ENCODE data around the gene KREMEN1.

The KREMEN1 gene

GRCh38 chr22:29125443-29125778 lies 52.6 kb downstream of the KREMEN1 start:
- Histone ChIP-seq H3K27me3 (ENCODE audit: low read depth, low read length) (no peaks in the 10 kb centered on the region), H3K4me3 (ENCODE audit: low read depth in 1 of 2, low read length in 2 of 2) (no peak overlapping the region), H3K9me3 (ENCODE audit: control insufficient read depth in 1 of 2, low read length in 2 of 2) (peaks cover 0 to 1% of the 10 kb centered on the region in 2 donors), H3K27ac (ENCODE audit: low read length) (no peak overlapping the region), H3K4me1 (ENCODE audit: control insufficient read depth in 1 of 2, insufficient read depth in 2 of 2, low read length in 2 of 2) (no peaks in the 10 kb centered on the region), H3K36me3 (ENCODE audit: control insufficient read depth in 1 of 2, insufficient read depth in 2 of 2, low read length in 2 of 2) (peaks cover 0 to 11% of the 10 kb centered on the region in 2 donors)

- peaks cover 0 to 11% of the 10 kb centered on the region in 2 donors for H3K36me3 ChIP-seq (ENCODE audit: control insufficient read depth in 1 of 2, insufficient read depth in 2 of 2, low read length in 2 of 2)
- H3K4me3 ChIP-seq (ENCODE audit: low read depth in 1 of 2, low read length in 2 of 2): no peak overlapping the region
- H3K4me1 ChIP-seq (ENCODE audit: control insufficient read depth in 1 of 2, insufficient read depth in 2 of 2, low read length in 2 of 2): no peaks in the 10 kb centered on the region
- no peaks in the 10 kb centered on the region for H3K9me3 ChIP-seq (ENCODE audit: control insufficient read depth in 1 of 2, low read length in 2 of 2)
- H3K27ac ChIP-seq (ENCODE audit: low read length): no peak overlapping the region
- no peaks in the 10 kb centered on the region for H3K27me3 ChIP-seq (ENCODE audit: low read depth, low read length)
These were observed 53.0 kb downstream of the KREMEN1 start for GRCh38 chr22:29125844-29126243.

- H3K9me3 ChIP-seq (ENCODE audit: control insufficient read depth in 1 of 2, low read length in 2 of 2): no peaks in the 10 kb centered on the region
- H3K4me3 ChIP-seq (ENCODE audit: low read depth in 1 of 2, low read length in 2 of 2): no peak overlapping the region
- H3K27ac ChIP-seq (ENCODE audit: low read length): no peak overlapping the region
- peaks cover 0 to 11% of the 10 kb centered on the region in 2 donors for H3K36me3 ChIP-seq (ENCODE audit: control insufficient read depth in 1 of 2, insufficient read depth in 2 of 2, low read length in 2 of 2)
- no peaks in the 10 kb centered on the region for H3K4me1 ChIP-seq (ENCODE audit: control insufficient read depth in 1 of 2, insufficient read depth in 2 of 2, low read length in 2 of 2)
- no peaks in the 10 kb centered on the region for H3K27me3 ChIP-seq (ENCODE audit: low read depth, low read length)
These were observed 54.0 kb downstream of the KREMEN1 start for GRCh38 chr22:29126670-29127395.

- no peaks in the 10 kb centered on the region for H3K27me3 ChIP-seq (ENCODE audit: low read depth, low read length)
- no peak overlapping the region for H3K27ac ChIP-seq (ENCODE audit: low read length)
- no peaks in the 10 kb centered on the region for H3K4me1 ChIP-seq (ENCODE audit: control insufficient read depth in 1 of 2, insufficient read depth in 2 of 2, low read length in 2 of 2)
- no peak overlapping the region for H3K4me3 ChIP-seq (ENCODE audit: low read depth in 1 of 2, low read length in 2 of 2)
- peaks cover 3 to 14% of the 10 kb centered on the region in 2 donors for H3K36me3 ChIP-seq (ENCODE audit: control insufficient read depth in 1 of 2, insufficient read depth in 2 of 2, low read length in 2 of 2)
- H3K9me3 ChIP-seq (ENCODE audit: control insufficient read depth in 1 of 2, low read length in 2 of 2): no peaks in the 10 kb centered on the region
These were observed 56.3 kb downstream of the KREMEN1 start for GRCh38 chr22:29128891-29129807.

GRCh38 chr22:29129808-29130140 lies 56.9 kb downstream of the KREMEN1 start:
- H3K4me1 ChIP-seq (ENCODE audit: control insufficient read depth in 1 of 2, insufficient read depth in 2 of 2, low read length in 2 of 2): no peaks in the 10 kb centered on the region
- no peaks in the 10 kb centered on the region for H3K27me3 ChIP-seq (ENCODE audit: low read depth, low read length)
- H3K36me3 ChIP-seq (ENCODE audit: control insufficient read depth in 1 of 2, insufficient read depth in 2 of 2, low read length in 2 of 2): peaks cover 3 to 14% of the 10 kb centered on the region in 2 donors
- H3K4me3 ChIP-seq (ENCODE audit: low read depth in 1 of 2, low read length in 2 of 2): no peak overlapping the region
- no peaks in the 10 kb centered on the region for H3K9me3 ChIP-seq (ENCODE audit: control insufficient read depth in 1 of 2, low read length in 2 of 2)
- H3K27ac ChIP-seq (ENCODE audit: low read length): no peak overlapping the region

- Histone ChIP-seq H3K9me3 (ENCODE audit: control insufficient read depth in 1 of 2, low read length in 2 of 2) (no peaks in the 10 kb centered on the region), H3K4me3 (ENCODE audit: low read depth in 1 of 2, low read length in 2 of 2) (no peak overlapping the region), H3K4me1 (ENCODE audit: control insufficient read depth in 1 of 2, insufficient read depth in 2 of 2, low read length in 2 of 2) (no peaks in the 10 kb centered on the region), H3K36me3 (ENCODE audit: control insufficient read depth in 1 of 2, insufficient read depth in 2 of 2, low read length in 2 of 2) (peaks cover 3 to 10% of the 10 kb centered on the region in 2 donors), H3K27ac (ENCODE audit: low read length) (no peak overlapping the region), H3K27me3 (ENCODE audit: low read depth, low read length) (no peaks in the 10 kb centered on the region)
These were observed 57.6 kb downstream of the KREMEN1 start for GRCh38 chr22:29130476-29130875.

GRCh38 chr22:29133603-29134133 lies 60.8 kb downstream of the KREMEN1 start:
- H3K36me3 ChIP-seq (ENCODE audit: control insufficient read depth in 1 of 2, insufficient read depth in 2 of 2, low read length in 2 of 2): peaks cover 10 to 27% of the 10 kb centered on the region in 2 donors
- no peaks in the 10 kb centered on the region for H3K27me3 ChIP-seq (ENCODE audit: low read depth, low read length)
- H3K4me3 ChIP-seq (ENCODE audit: low read depth in 1 of 2, low read length in 2 of 2): no peak overlapping the region
- no peaks in the 10 kb centered on the region for H3K4me1 ChIP-seq (ENCODE audit: control insufficient read depth in 1 of 2, insufficient read depth in 2 of 2, low read length in 2 of 2)
- no peak overlapping the region for H3K27ac ChIP-seq (ENCODE audit: low read length)
- H3K9me3 ChIP-seq (ENCODE audit: control insufficient read depth in 1 of 2, low read length in 2 of 2): no peaks in the 10 kb centered on the region

GRCh38 chr22:29134448-29134847 lies 61.6 kb downstream of the KREMEN1 start:
- H3K36me3 ChIP-seq (ENCODE audit: control insufficient read depth in 1 of 2, insufficient read depth in 2 of 2, low read length in 2 of 2): peaks cover 15 to 29% of the 10 kb centered on the region in 2 donors
- H3K27me3 ChIP-seq (ENCODE audit: low read depth, low read length): no peaks in the 10 kb centered on the region
- H3K27ac ChIP-seq (ENCODE audit: low read length): no peak overlapping the region
- H3K9me3 ChIP-seq (ENCODE audit: control insufficient read depth in 1 of 2, low read length in 2 of 2): no peaks in the 10 kb centered on the region
- no peaks in the 10 kb centered on the region for H3K4me1 ChIP-seq (ENCODE audit: control insufficient read depth in 1 of 2, insufficient read depth in 2 of 2, low read length in 2 of 2)
- no peak overlapping the region for H3K4me3 ChIP-seq (ENCODE audit: low read depth in 1 of 2, low read length in 2 of 2)

- no peaks in the 10 kb centered on the region for H3K27me3 ChIP-seq (ENCODE audit: low read depth, low read length)
- no peak overlapping the region for H3K27ac ChIP-seq (ENCODE audit: low read length)
- H3K9me3 ChIP-seq (ENCODE audit: control insufficient read depth in 1 of 2, low read length in 2 of 2): no peaks in the 10 kb centered on the region
- peaks cover 25 to 30% of the 10 kb centered on the region in 2 donors for H3K36me3 ChIP-seq (ENCODE audit: control insufficient read depth in 1 of 2, insufficient read depth in 2 of 2, low read length in 2 of 2)
- no peaks in the 10 kb centered on the region for H3K4me1 ChIP-seq (ENCODE audit: control insufficient read depth in 1 of 2, insufficient read depth in 2 of 2, low read length in 2 of 2)
- no peak overlapping the region for H3K4me3 ChIP-seq (ENCODE audit: low read depth in 1 of 2, low read length in 2 of 2)
These were observed 64.2 kb downstream of the KREMEN1 start for GRCh38 chr22:29136782-29137700.

GRCh38 chr22:29138556-29139305 lies 65.9 kb downstream of the KREMEN1 start:
- Histone ChIP-seq H3K36me3 (ENCODE audit: control insufficient read depth in 1 of 2, insufficient read depth in 2 of 2, low read length in 2 of 2) (peaks cover 25 to 27% of the 10 kb centered on the region in 2 donors), H3K9me3 (ENCODE audit: control insufficient read depth in 1 of 2, low read length in 2 of 2) (no peaks in the 10 kb centered on the region), H3K27me3 (ENCODE audit: low read depth, low read length) (no peaks in the 10 kb centered on the region), H3K4me1 (ENCODE audit: control insufficient read depth in 1 of 2, insufficient read depth in 2 of 2, low read length in 2 of 2) (no peaks in the 10 kb centered on the region), H3K27ac (ENCODE audit: low read length) (no peak overlapping the region), H3K4me3 (ENCODE audit: low read depth in 1 of 2, low read length in 2 of 2) (no peak overlapping the region)

Measured in muscle layer of duodenum (tissue), 2 donors.